Activated naive CD4-positive, alpha-beta T cell (primary cell): Measurements from ENCODE around the gene PARD3B.

Experiments used
- DNase-seq, 4 experiments: peaks; one replicate each; lab custom pipeline; 2025; lab: John Stamatoyannopoulos, UW

The PARD3B gene

GRCh38 chr2:204892506-204893255, 347.4 kb downstream of the PARD3B start:
- no peak for DNase-seq

- DNase-seq, result no peak
These were observed 350.9 kb downstream of the PARD3B start for GRCh38 chr2:204896146-204896545.

GRCh38 chr2:204897561-204897960, 352.3 kb downstream of the PARD3B start:
- no peak for DNase-seq

- DNase-seq, result no peak
These were observed 353.8 kb downstream of the PARD3B start for GRCh38 chr2:204898928-204899640.

- no peak for DNase-seq
These were observed 354.7 kb downstream of the PARD3B start for GRCh38 chr2:204899983-204900382.

- DNase-seq, result no peak
These were observed 355.2 kb downstream of the PARD3B start for GRCh38 chr2:204900487-204900886.

- DNase-seq, result no peak
These were observed 355.6 kb downstream of the PARD3B start for GRCh38 chr2:204900910-204901309.

GRCh38 chr2:204901591-204901990, 356.3 kb downstream of the PARD3B start:
- no peak for DNase-seq

- no peak for DNase-seq
These were observed 364.5 kb downstream of the PARD3B start for GRCh38 chr2:204909791-204910190.

GRCh38 chr2:204913312-204913711, 368.0 kb downstream of the PARD3B start:
- DNase-seq, result no peak

- no peak for DNase-seq
These were observed 368.7 kb downstream of the PARD3B start for GRCh38 chr2:204913854-204914464.

- no peak for DNase-seq
These were observed 369.4 kb downstream of the PARD3B start for GRCh38 chr2:204914708-204915107.

GRCh38 chr2:204917089-204917701, 371.9 kb downstream of the PARD3B start:
- DNase-seq, result no peak

GRCh38 chr2:204920776-204921175, 375.5 kb downstream of the PARD3B start:
- DNase-seq, result no peak

- DNase-seq, result no peak
These were observed 378.7 kb downstream of the PARD3B start for GRCh38 chr2:204923957-204924356.

GRCh38 chr2:204931562-204931961, 386.3 kb downstream of the PARD3B start:
- no peak for DNase-seq

GRCh38 chr2:204933735-204934374, 388.6 kb downstream of the PARD3B start:
- DNase-seq, result no peak

GRCh38 chr2:204944927-204945326, 399.7 kb downstream of the PARD3B start:
- no peak for DNase-seq

GRCh38 chr2:204945376-204945775, 400.1 kb downstream of the PARD3B start:
- DNase-seq, result no peak

GRCh38 chr2:204946892-204947291, 401.6 kb downstream of the PARD3B start:
- DNase-seq, result no peak

GRCh38 chr2:204947405-204947804, 402.1 kb downstream of the PARD3B start:
- no peak for DNase-seq
